GM20431 (cell line): ENCODE data around the gene MMS19.

Source experiments
- in situ Hi-C: fragments of 300-500 bp; cut with MseI, MboI; formaldehyde crosslinking; loops from one replicate; pipeline ENCODE4 v1.15.0; 2020; ENCODE audit warnings: low sequenced_read_pairs; ENCODE audit not compliant: unreplicated experiment

Gene MMS19

GRCh38 chr10:97498076-97498840, at the start of gene MMS19:
MMS19 (minus strand) TSS chr10:97498422; CDS start chr10:97498384, 38 bp downstream.
- in situ Hi-C loops: no loop called here

DNA sequence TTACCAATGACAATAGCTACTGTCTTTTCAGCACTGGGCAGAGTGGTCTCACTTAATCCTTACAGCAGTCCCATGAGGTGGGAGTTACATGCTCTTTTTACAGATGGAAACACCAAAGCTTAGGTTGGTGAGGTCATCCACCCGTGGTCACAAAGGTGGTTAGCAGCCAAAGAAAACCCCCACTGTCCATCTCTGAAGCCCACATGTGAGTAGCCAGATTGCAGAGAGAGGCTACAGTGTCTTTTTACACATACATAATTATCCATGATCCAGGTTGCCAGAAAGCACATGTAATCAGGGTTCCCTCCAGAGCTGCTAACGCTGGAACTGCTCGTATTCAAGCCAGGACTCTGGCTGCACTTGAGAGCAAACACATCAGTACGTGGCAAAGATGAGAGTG, 49.7 kb upstream of the MMS19 start:
- in situ Hi-C loops: no loop called here

GRCh38 chr10:97547271-97547600, 49.0 kb upstream of the MMS19 start:
- in situ Hi-C loops: no loop called here

DNA sequence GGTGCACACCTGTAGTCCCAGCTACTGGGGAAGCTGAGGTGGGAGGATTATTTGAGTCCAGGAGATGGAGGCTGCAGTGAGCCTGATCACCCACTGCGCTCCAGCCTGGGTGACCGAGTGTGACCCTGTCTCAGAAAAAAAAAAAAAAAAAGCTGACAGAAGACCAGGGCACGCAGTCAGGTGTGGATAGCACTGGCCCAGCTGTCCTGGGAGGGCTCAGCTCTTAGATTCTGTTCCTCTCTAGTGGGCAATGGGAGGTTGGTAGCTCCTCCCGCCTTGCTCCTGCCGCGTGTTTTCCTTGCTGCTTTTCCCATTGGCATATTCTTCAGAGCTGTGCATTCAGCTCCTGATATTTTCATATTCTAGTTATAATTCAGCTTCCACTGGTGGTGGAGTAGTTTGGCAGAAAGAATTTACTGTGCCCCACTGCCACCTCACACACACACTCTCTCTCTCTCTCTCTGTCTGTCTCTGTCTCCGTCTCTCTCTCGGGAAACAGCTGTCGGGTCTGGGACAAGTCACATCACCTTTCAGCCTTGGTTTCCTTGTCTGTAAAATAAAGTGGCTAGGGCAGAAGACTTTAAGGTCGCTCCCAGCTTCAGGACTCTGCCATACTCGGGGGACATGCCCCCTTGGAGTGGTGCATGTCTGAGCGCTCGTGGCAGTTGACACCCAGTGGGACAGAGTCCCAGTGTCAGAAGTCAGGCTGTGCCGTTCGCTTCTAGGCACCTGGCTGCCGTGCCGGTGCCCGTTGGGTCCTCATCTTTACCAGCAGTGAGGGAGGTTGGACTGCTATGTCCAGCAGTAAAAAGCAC, 48.4 kb upstream of the MMS19 start:
- in situ Hi-C loops: no loop called here

DNA sequence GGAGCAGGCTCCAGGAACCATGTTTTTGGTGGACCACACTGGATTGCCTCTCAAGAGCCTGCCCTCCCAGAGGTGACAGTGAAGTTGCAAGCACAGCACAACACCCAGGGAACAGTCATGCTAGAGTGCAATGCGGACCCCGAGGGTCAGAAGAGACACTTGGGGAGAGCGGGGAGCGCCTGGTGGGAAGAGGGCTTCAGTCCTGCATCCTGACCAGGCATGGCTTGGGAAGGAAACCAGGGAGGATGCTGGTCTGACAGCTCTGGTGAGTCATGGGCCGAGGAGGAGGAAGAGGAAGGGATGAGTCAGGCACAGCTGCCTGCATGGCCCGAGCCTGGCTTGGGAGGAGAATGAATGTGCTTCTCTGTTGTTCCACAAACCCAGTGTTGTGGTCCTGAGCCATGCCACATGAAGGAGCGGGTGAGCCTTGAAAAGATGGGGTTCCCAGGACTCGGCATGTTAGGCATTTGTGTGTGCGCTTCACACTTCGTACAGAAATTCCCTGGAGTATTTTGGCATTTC, 44.9 kb upstream of the MMS19 start:
- in situ Hi-C loops: no loop called here

- in situ Hi-C loops: no loop called here
These were observed 44.2 kb upstream of the MMS19 start for GRCh38 chr10:97542169-97543024.

GRCh38 chr10:97540669-97541500, 42.7 kb upstream of the MMS19 start:
- in situ Hi-C loops: no loop called here

DNA sequence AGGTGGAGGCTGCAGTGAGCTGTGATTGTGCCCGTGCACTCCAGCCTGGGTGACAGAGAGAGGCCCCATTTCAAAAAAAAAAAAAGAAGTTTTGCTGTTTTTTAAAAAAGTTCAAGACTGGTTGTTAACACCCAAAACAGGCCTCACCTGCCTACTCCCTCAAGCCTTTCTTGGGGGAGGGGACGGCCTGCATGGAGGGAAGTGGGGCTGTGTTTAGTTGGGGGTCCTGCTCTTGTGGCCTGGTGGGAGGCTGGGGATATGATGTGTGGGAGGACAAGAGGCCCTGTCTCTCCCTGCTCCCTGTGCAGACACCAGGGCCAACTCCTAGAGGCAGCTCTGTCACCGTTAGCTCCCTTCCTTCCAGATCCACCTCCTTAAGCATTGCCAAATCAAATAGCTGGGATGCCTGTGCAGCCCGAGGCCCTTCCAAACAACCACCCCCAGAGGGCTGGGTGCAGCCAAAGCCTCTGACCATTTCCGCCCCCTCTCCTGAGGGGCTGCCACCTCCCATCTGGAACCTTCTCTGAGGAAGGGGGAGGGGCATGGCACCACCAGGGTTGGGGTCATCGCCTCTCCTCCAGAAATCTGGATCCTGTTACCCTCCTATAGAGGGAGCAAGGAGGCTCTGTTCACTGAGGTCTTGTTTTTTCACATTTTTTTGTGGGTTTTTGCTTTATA, 41.4 kb upstream of the MMS19 start:
- in situ Hi-C loops: no loop called here

DNA sequence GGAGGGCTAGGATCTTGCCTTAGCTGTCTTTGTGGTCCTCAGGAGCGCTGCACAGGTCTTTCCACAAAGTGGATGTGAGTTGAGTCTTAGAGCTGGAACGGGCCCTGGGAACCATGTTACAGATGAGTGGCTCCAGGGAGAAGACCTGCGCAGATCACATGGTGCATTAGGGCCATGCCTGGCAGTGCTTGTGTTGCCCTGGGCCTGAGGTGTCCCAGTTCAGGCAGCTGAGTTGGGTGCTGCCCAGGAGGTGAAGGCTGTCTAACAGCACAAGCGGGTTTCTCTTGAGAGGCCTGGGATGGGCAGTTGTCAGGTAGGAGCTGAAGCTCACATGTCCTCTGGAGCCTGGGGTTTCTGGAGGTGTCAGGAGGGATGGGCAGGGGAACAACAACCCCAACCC, 40.6 kb upstream of the MMS19 start:
- in situ Hi-C loops: no loop called here

DNA sequence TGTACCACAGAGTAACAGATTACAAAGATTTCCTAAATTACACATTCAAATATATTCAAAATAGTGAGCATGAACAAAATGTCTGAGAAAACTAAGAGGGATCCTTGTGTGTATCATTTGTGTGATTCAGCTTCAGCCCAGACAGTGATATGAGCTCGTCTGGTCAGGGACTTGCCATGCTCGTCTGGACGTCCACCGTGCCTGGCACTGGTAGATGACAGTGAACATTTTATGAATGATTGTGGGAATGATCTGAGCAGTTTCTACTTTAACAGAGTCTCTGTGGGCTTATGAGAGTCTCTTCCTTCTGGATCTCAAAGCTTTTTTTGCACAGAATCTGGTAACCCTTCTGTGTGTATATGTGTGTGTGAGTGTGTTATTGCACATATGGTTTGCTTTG, 40.2 kb upstream of the MMS19 start:
- in situ Hi-C loops: no loop called here

DNA sequence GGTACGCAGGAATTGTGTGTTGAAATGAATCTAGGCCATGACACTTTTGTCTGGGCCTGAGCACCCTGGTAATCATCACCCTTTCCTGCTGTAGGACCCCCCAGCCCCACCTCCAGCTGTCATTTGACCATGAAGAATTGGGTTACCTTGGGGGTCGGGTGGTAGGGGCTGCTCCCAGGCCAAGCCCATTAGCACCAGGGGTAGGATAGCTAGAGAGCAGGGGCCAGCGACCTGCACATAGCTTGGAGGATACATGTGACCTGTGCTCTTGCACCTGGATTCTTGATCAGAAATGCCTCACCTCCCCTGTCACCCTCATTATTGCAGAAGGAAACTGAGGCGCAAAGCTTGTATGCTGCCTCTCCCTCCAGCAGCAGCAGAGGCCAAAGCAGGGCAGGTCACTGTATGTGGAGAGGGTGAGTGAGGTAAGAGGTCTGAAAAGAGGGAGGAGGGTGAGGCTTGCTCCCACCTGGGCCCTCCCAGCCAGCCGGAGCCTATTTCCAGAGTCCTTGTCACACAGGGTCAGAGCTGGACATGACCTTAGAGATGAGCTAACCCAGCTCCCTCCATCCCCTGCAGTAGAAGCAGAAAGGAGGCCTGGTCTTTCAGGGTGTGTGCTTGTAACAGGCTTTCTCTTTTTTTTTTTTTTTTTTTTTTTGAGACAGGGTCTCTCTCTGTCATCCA, 39.1 kb upstream of the MMS19 start:
- in situ Hi-C loops: no loop called here

DNA sequence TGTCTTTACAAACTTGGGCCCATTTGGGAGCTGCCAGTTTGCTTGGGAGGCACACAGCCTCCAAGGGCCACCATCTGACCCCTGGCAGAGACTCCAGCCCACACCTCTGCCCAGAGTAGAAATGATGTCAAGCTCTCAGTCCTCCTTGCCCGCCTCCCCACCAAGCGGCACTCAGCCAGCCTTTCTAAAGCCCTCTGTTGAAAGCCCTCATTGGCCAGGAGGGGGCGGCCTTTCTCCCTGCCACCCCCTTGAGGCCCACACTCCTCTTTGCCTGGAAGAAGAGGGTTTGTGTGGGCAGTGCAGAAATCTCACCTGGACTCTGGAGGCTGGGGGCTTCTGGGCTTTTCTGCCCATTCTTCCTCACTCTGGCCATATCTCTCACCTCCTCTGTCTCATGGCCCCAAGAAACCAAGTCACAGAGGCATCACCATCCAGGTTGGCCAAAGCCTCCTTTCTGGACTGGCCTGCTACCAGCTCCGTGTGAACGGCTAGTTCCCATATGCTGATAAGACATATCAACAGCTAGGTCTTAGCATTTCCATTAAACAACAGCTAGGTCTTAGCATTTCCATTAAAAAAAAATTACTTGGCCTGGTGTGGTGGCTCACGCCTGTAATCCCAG, 36.6 kb upstream of the MMS19 start:
- in situ Hi-C loops: no loop called here

- in situ Hi-C loops: no loop called here
These were observed 35.7 kb upstream of the MMS19 start for GRCh38 chr10:97533888-97534287.

DNA sequence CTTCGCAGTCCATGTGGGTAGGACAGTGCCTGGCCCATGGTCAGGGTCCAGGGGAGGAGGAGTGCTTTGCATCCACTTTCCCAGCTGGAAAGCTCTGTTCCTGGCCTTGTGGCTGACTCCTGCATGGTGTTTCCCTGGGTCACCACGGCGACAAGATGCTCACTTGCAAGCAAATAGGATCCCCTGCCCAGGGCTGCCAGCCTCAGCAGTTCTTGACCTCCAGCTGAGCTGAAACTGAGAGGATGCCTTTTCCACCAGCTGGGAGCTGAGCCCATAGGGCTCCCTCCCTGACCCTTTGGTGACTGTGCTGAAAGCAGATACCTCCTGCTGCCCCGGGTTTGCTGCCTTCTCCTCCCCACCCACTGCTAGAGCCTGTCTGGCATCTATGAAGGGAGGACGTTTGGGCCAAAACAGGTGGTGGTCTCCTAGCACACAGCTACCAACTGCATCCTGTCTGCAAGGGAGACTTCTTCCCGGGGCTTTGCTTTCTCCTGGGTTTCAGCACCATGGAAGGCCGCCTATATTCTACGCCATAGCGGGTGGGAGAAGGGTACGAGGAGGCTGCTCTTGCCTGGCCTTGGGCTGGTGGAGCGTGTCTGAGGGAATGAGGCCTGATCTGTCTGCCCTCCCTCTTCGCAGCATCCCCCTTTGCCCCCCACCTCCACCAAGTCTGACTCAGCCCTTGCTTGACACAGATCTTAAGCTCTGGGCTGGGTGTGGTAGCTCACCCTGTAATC, 34.9 kb upstream of the MMS19 start:
- in situ Hi-C loops: no loop called here

DNA sequence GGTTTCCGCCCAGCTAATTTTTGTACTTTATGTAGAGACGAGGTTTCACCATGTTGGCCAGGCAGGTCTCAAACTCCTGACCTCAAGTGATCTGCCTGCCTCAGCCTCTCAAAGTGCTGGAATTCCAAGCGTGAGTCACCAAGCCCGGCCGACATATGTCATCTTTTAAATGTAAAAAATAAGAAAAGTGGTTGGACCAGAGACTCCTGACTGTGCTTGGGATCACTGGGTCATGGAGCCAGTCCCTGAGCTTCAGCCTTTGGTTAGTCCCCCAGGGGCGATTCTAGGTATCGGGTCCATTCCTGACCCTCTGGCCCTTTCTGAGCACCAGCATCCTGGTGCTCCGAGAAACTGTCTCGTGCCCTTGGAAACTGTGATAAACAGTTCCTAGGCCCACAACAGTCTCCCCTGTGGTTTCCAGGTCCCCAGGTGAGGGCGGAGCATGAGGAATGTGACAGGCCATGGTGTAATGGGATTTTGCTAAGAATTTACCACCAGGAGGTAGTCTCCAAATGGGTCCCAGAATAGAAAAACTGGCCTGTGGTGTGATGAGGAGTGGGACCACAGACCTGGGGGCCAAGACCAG, 33.3 kb upstream of the MMS19 start:
- in situ Hi-C loops: no loop called here

DNA sequence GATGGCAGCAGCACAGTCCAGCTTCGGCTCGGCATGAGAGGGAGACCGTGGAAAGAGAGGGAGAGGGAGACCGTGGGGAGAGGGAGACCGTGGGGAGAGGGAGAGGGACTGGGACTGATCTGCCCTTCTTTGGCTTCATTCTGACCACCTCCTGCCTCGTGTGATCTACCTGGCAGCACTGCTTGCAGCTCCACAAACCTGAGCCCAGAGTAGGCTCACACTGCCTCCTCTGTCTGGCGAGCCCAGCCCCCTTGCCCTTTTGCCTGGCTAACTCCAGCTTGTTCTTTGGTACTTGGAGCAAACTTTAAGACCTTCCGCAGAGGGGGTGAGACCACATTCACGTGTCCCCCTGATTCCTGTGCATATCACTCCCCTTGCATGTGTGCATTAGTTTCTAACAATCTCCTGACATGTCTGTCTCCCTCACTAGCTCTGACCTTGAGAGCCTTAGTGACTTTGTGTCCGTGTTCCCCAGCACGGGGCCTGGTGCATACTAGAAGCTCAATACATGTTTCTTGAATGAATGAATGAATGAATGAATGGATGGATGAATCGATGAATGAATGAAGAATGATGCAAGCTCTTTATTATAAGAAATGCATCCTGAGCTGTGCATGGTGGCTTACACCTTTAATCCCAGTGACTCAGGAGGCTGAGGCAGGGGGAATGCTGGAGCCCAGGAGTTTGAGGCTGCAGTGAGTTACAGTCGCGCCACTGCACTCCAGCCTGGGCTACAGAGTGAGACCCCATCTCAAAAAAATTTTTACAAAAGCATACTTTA, 31.7 kb upstream of the MMS19 start:
- in situ Hi-C loops: no loop called here
